ENCODE results near the gene CDH11.

DNA sequence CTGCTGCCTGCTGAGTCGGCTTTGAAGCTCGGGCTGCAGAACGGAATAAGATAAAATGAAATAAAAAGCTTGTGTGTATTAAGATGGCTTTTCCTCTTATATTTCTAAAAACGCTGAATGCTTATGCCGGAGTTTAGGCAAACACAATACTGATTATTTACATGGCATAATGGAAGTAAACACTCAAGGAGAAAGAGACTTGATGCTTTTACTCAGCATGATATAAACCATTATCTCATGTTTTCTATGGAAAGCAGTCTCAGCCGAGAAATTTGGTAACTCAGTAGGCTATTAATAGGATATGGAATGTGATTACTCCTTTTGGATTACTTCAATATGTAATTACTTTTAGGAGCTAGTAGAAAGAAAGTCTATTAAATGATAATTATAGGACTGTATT is 153.3 kb downstream of the CDH11 start:
- TF ChIP-seq, protein P1, sequence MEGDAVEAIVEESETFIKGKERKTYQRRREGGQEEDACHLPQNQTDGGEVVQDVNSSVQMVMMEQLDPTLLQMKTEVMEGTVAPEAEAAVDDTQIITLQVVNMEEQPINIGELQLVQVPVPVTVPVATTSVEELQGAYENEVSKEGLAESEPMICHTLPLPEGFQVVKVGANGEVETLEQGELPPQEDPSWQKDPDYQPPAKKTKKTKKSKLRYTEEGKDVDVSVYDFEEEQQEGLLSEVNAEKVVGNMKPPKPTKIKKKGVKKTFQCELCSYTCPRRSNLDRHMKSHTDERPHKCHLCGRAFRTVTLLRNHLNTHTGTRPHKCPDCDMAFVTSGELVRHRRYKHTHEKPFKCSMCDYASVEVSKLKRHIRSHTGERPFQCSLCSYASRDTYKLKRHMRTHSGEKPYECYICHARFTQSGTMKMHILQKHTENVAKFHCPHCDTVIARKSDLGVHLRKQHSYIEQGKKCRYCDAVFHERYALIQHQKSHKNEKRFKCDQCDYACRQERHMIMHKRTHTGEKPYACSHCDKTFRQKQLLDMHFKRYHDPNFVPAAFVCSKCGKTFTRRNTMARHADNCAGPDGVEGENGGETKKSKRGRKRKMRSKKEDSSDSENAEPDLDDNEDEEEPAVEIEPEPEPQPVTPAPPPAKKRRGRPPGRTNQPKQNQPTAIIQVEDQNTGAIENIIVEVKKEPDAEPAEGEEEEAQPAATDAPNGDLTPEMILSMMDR (IDR thresholded peaks at IDR 0.05; ENCODE audit: low read length): no peak
- no peak for TF ChIP-seq EZH2 (IDR thresholded peaks at IDR 0.05; ENCODE audit: borderline replicate concordance, low read length)
